ENCODE results near the gene ZNF79.

Gene ZNF79

DNA sequence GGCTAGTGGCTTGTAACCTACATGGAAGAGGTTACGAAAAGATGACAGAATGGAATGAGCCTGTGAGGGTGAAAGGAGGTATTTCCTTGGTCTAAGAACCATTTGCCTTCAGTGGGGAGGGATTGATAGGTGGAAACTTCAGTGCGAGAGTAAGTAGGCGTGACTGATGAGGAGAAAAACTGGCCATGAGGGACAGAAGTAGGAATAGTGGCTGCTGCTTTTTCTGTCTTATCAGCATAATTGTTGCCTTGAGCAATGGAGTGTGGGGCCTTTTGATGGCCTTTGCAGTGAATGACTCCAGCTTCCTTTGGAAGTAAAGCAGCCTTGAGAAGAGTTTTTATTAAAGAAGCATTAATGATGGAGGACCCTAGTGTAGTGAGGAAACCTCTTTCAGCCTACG lies 9.0 kb upstream of the ZNF79 start:
- DNase-seq: no peak
- TF ChIP-seq, protein P1, sequence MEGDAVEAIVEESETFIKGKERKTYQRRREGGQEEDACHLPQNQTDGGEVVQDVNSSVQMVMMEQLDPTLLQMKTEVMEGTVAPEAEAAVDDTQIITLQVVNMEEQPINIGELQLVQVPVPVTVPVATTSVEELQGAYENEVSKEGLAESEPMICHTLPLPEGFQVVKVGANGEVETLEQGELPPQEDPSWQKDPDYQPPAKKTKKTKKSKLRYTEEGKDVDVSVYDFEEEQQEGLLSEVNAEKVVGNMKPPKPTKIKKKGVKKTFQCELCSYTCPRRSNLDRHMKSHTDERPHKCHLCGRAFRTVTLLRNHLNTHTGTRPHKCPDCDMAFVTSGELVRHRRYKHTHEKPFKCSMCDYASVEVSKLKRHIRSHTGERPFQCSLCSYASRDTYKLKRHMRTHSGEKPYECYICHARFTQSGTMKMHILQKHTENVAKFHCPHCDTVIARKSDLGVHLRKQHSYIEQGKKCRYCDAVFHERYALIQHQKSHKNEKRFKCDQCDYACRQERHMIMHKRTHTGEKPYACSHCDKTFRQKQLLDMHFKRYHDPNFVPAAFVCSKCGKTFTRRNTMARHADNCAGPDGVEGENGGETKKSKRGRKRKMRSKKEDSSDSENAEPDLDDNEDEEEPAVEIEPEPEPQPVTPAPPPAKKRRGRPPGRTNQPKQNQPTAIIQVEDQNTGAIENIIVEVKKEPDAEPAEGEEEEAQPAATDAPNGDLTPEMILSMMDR (IDR thresholded peaks at IDR 0.05): no peak
- Histone ChIP-seq H3K4me3 (no peak overlapping the region), H3K9me3 (no peaks in the 10 kb centered on the region), H3K27me3 (no peaks in the 10 kb centered on the region), H3K36me3 (no peaks in the 10 kb centered on the region), H3K4me1 (peaks cover 0 to 16% (median 0%) of the 10 kb centered on the region in 4 donors), H3K27ac (no peak overlapping the region)
- intact Hi-C loops (cut with DNase I; ENCODE audit: low total_unique reads): no loop called here

GRCh38 chr9:127415657-127416056 lies 8.5 kb upstream of the ZNF79 start:
- Histone ChIP-seq H3K4me1 (peaks cover 0 to 16% (median 0%) of the 10 kb centered on the region in 4 donors), H3K27me3 (no peaks in the 10 kb centered on the region), H3K36me3 (no peaks in the 10 kb centered on the region), H3K27ac (no peak overlapping the region), H3K4me3 (no peak overlapping the region), H3K9me3 (no peaks in the 10 kb centered on the region)
- TF ChIP-seq, protein P1 (IDR thresholded peaks at IDR 0.05): no peak
- no peak for DNase-seq
- intact Hi-C loops (cut with DNase I; ENCODE audit: low total_unique reads): no loop called here

DNA sequence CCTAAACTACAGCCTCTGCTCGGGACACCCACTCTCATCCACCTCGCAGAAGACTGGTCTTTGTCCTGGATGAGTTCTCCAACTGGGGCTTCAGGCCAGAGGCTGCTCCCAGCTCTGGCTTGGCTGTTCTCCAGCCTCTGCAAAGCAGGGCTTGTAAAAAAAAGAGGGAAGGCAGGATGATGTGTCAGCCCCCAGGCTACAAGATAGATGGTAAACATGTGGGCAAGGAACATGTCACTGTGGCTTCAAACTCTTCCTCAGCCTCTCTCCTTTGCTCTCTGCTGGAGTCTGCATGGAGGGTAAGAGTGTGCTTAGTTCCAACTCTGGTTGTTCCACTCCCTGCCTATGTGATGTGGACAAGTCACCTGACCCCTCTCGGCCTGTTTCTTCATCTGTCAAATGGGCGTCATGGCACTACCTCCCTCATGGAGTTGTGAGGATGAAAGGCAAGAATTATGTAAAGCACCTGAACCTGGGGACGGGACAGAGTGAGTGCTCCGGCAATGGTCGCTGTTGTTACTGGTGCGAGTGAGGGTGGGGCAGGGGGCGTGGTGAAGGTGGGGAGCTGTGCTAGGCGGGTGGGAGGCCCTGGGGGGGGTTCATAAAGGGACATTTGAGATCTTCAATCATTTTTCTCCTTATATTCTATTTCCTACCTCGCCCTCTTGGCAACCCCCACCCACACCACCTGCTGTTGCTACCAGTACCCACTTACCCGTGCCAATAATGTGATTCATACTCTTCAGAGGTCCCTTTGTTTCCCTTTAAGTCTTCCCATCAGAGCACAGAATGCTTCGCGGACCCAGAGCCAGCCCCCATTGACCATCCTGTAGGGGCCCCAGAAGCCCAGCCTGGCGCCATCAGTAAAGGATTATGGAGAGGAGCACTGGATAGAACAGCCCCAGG lies 6.8 kb upstream of the ZNF79 start:
- Histone ChIP-seq H3K4me3 (no peak overlapping the region), H3K9me3 (no peaks in the 10 kb centered on the region), H3K27ac (no peak overlapping the region), H3K27me3 (no peaks in the 10 kb centered on the region), H3K4me1 (peaks cover 0 to 24% (median 3%) of the 10 kb centered on the region in 4 donors), H3K36me3 (no peaks in the 10 kb centered on the region)
- no peak for DNase-seq
- intact Hi-C loops (cut with DNase I; ENCODE audit: low total_unique reads): no loop called here
- TF ChIP-seq, protein P1 (IDR thresholded peaks at IDR 0.05): no peak

GRCh38 chr9:127418037-127418471 lies 6.1 kb upstream of the ZNF79 start:
- Histone ChIP-seq H3K9me3 (no peaks in the 10 kb centered on the region), H3K27ac (no peak overlapping the region), H3K4me3 (no peak overlapping the region), H3K4me1 (peaks cover 0 to 30% (median 10%) of the 10 kb centered on the region in 4 donors), H3K27me3 (no peaks in the 10 kb centered on the region), H3K36me3 (no peaks in the 10 kb centered on the region)
- intact Hi-C loops (cut with DNase I; ENCODE audit: low total_unique reads): no loop called here
- TF ChIP-seq, protein P1 (IDR thresholded peaks at IDR 0.05): peak in 1 of 2 experiments; percentile 14
- no peak for DNase-seq

DNA sequence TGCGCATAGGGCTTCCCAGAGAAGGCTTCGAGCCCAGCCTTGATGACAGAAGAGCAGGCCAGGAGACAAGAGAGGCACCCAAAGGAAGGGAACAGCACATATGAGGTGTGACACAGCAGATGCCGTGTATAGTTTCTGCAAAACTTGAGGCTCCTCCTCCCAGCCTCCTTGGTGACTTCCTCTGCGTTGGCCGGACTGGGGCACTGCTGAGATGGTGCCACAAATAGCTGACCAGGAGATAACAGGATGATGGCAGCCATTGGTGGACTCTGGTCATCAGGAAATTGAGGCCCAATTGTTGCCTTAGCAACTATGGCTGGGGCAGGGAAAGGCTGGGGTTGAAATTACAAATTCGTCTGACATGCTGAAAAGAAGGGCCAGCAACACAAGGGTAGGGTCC lies 4.8 kb upstream of the ZNF79 start:
- H3K27me3 ChIP-seq: no peaks in the 10 kb centered on the region
- no peak for DNase-seq
- no peaks in the 10 kb centered on the region for H3K9me3 ChIP-seq
- H3K36me3 ChIP-seq: no peaks in the 10 kb centered on the region
- TF ChIP-seq, protein P1 (IDR thresholded peaks at IDR 0.05): no peak
- H3K4me1 ChIP-seq: peaks cover 0 to 33% (median 14%) of the 10 kb centered on the region in 4 donors
- intact Hi-C loops (cut with DNase I; ENCODE audit: low total_unique reads): no loop called here
- no peak overlapping the region for H3K27ac ChIP-seq
- no peak overlapping the region for H3K4me3 ChIP-seq
